Neural crest cell (in vitro differentiated cells): ENCODE measurements around the gene SCGB1C2. TPM values are rescaled to one million over a fixed set of nuclear protein-coding genes. Genes with fewer than 3 reads are reported as not detected.
"Not testable (repeated sequence)": the region's sequence is repeated elsewhere in the genome, so short reads cannot be mapped to it uniquely, and the experiment has no call there.

Experiments
- DNase-seq: peaks from one replicate; pipeline ENCODE4 v3.0.0; 2021; ENCODE audit warnings: low read depth, mixed read lengths, low spot score
- H3K27ac Mint-ChIP-seq: one replicate; pipeline ENCODE4 v1.8.0; 2021; ENCODE audit warnings: mild to moderate bottlenecking, mixed read lengths; ENCODE audit not compliant: unreplicated experiment
- H3K27me3 Mint-ChIP-seq: 2 replicates; pipeline ENCODE4 v1.8.0; 2021; ENCODE audit warnings: low read depth, mild to moderate bottlenecking, mixed read lengths
- H3K36me3 Mint-ChIP-seq: 2 replicates; pipeline ENCODE4 v1.8.0; 2021; ENCODE audit warnings: low read depth, mild to moderate bottlenecking, mixed read lengths
- H3K4me1 Mint-ChIP-seq: 2 replicates; pipeline ENCODE4 v1.8.0; 2021; ENCODE audit warnings: mixed read lengths
- H3K4me3 Mint-ChIP-seq: one replicate; pipeline ENCODE4 v1.8.0; 2021; ENCODE audit warnings: mild to moderate bottlenecking, mixed read lengths
- H3K9me3 Mint-ChIP-seq: 2 replicates; pipeline ENCODE4 v1.8.0; 2021; ENCODE audit warnings: mixed read lengths
- CTCF ChIP-seq: fragments of 200-600 bp; sonication (generic); conservative IDR thresholded peaks from 2 replicates; pipeline ENCODE4 v1.5.0; 2021; ENCODE audit warnings: antibody characterized with exemption, mild to moderate bottlenecking
- total RNA-seq: library from RNA; stranded (reverse); gene quantifications from 2 replicates; pipeline ENCODE4 v1.2.1, GENCODE V29; 2021

Gene SCGB1C2
- total RNA-seq, 1 donor from 2014 or later, result not detected

GRCh38 chr17:165939-166338, 28.6 kb downstream of the SCGB1C2 start:
- H3K4me1 Mint-ChIP-seq, result peaks cover 5% of the 10 kb centered on the region
- peak overlapping the region; percentile 71 for H3K27ac Mint-ChIP-seq
- no peaks in the 10 kb centered on the region for H3K36me3 Mint-ChIP-seq
- H3K27me3 Mint-ChIP-seq, result no peaks in the 10 kb centered on the region
- H3K4me3 Mint-ChIP-seq, result no peak overlapping the region
- H3K9me3 Mint-ChIP-seq, result no peaks in the 10 kb centered on the region
- TF ChIP-seq CTCF, result no peak
- DNase-seq, result no peak

- H3K4me3 Mint-ChIP-seq, H3K4me1 Mint-ChIP-seq, H3K27me3 Mint-ChIP-seq, H3K9me3 Mint-ChIP-seq, DNase-seq, H3K27ac Mint-ChIP-seq, H3K36me3 Mint-ChIP-seq: not testable (repeated sequence)
Observed at GRCh38 chr17:168614-169013, 31.2 kb downstream of the SCGB1C2 start.

- no peak for DNase-seq
- no peak overlapping the region for H3K27ac Mint-ChIP-seq
- H3K4me1 Mint-ChIP-seq, result no peaks in the 10 kb centered on the region
- H3K36me3 Mint-ChIP-seq, result no peaks in the 10 kb centered on the region
- peaks cover 2% of the 10 kb centered on the region for H3K27me3 Mint-ChIP-seq
- H3K9me3 Mint-ChIP-seq, result no peaks in the 10 kb centered on the region
- no peak for TF ChIP-seq CTCF
- no peak overlapping the region for H3K4me3 Mint-ChIP-seq
Observed at GRCh38 chr17:170130-170670, 32.8 kb downstream of the SCGB1C2 start.

GRCh38 chr17:171871-172270, 34.5 kb downstream of the SCGB1C2 start:
- Mint-ChIP-seq H3K4me1 (no peaks in the 10 kb centered on the region), H3K36me3 (no peaks in the 10 kb centered on the region), H3K9me3 (no peaks in the 10 kb centered on the region), H3K27ac (no peak overlapping the region), H3K4me3 (no peak overlapping the region), H3K27me3 (peaks cover 2% of the 10 kb centered on the region)
- TF ChIP-seq CTCF, result no peak
- no peak for DNase-seq

- H3K9me3 Mint-ChIP-seq, result no peaks in the 10 kb centered on the region
- H3K36me3 Mint-ChIP-seq, result no peaks in the 10 kb centered on the region
- TF ChIP-seq CTCF, result no peak
- H3K27me3 Mint-ChIP-seq, result peaks cover 7% of the 10 kb centered on the region
- no peak overlapping the region for H3K4me3 Mint-ChIP-seq
- no peak for DNase-seq
- H3K27ac Mint-ChIP-seq, result no peak overlapping the region
- H3K4me1 Mint-ChIP-seq, result no peaks in the 10 kb centered on the region
Observed at GRCh38 chr17:172401-172800, 35.0 kb downstream of the SCGB1C2 start.

- Mint-ChIP-seq H3K4me1 (no peaks in the 10 kb centered on the region), H3K36me3 (no peaks in the 10 kb centered on the region), H3K4me3 (no peak overlapping the region), H3K27ac (no peak overlapping the region), H3K27me3 (peaks cover 17% of the 10 kb centered on the region), H3K9me3 (no peaks in the 10 kb centered on the region)
- no peak for DNase-seq
- TF ChIP-seq CTCF, result no peak
Observed at GRCh38 chr17:173166-173911, 36.0 kb downstream of the SCGB1C2 start.
